HEK293 (cell line): ENCODE data around the gene ANAPC16.
A peak's percentile ranks its signal among the peaks of the same experiment; 100 is the strongest.

Source experiments
- RBAK ChIP-seq: fragments of 450-650 bp; formaldehyde crosslinking; IDR thresholded peaks from 2 replicates; pipeline ENCODE4 v1.5.1; 2016; ENCODE audit warnings: missing biosample characterization, missing genetic modification characterization
- ZNF140 ChIP-seq: fragments of 450-650 bp; formaldehyde crosslinking; IDR thresholded peaks from 2 replicates; pipeline ENCODE4 v1.5.1; 2016; ENCODE audit warnings: missing biosample characterization, missing genetic modification characterization
- ZNF16 ChIP-seq: fragments of 450-650 bp; formaldehyde crosslinking; IDR thresholded peaks from 2 replicates; pipeline ENCODE4 v1.5.1; 2016; ENCODE audit warnings: low read depth, missing biosample characterization, missing genetic modification characterization
- ZNF24 ChIP-seq: fragments of 450-650 bp; formaldehyde crosslinking; IDR thresholded peaks from 2 replicates; pipeline ENCODE4 v1.5.1; 2016; ENCODE audit warnings: missing biosample characterization, missing genetic modification characterization
- ZNF549 ChIP-seq: fragments of 450-650 bp; IDR thresholded peaks from 2 replicates; pipeline ENCODE4 v1.5.1; 2018; ENCODE audit warnings: missing biosample characterization, missing genetic modification characterization, mild to moderate bottlenecking, inconsistent platforms, moderate library complexity
- ZNF555 ChIP-seq: fragments of 450-650 bp; formaldehyde crosslinking; conservative IDR thresholded peaks from 2 replicates; pipeline ENCODE4 v1.5.1; 2017; ENCODE audit warnings: missing biosample characterization, mild to moderate bottlenecking, missing genetic modification characterization, inconsistent platforms
- ZNF561 ChIP-seq: fragments of 450-650 bp; IDR thresholded peaks from 2 replicates; pipeline ENCODE4 v1.5.1; 2018; ENCODE audit warnings: missing biosample characterization, missing genetic modification characterization, borderline replicate concordance
- ZNF600 ChIP-seq: fragments of 450-650 bp; formaldehyde crosslinking; IDR thresholded peaks from 2 replicates; pipeline ENCODE4 v1.5.1; 2016; ENCODE audit warnings: missing biosample characterization, missing genetic modification characterization
- ZNF660 ChIP-seq: fragments of 450-650 bp; IDR thresholded peaks from 2 replicates; pipeline ENCODE4 v1.5.1; 2018; ENCODE audit warnings: missing biosample characterization, mild to moderate bottlenecking, missing genetic modification characterization
- TF ChIP-seq, protein P1 (sequence below): fragments of 450-650 bp; formaldehyde crosslinking; IDR thresholded peaks from 2 replicates; pipeline ENCODE4 v1.5.1; 2017; ENCODE audit warnings: missing biosample characterization, mild to moderate bottlenecking, missing genetic modification characterization, moderate library complexity
- TF ChIP-seq, protein P2 (sequence below): fragments of 450-650 bp; IDR thresholded peaks from 2 replicates; pipeline ENCODE4 v1.5.1; 2018; ENCODE audit warnings: missing biosample characterization, missing genetic modification characterization
- TF ChIP-seq, protein P3 (sequence below): fragments of 450-650 bp; formaldehyde crosslinking; IDR thresholded peaks from 2 replicates; pipeline ENCODE4 v1.5.1; 2017; ENCODE audit warnings: missing biosample characterization, missing genetic modification characterization
- TF ChIP-seq, protein P4 (sequence below): fragments of 450-650 bp; IDR thresholded peaks from 2 replicates; pipeline ENCODE4 v1.5.1; 2018; ENCODE audit warnings: missing biosample characterization, mild to moderate bottlenecking, missing genetic modification characterization
- TF ChIP-seq, protein P5 (sequence below): fragments of 450-650 bp; formaldehyde crosslinking; IDR thresholded peaks from 2 replicates; pipeline ENCODE4 v1.5.1; 2016; ENCODE audit warnings: missing biosample characterization, missing genetic modification characterization, borderline replicate concordance
- TF ChIP-seq, protein P6 (sequence below): fragments of 450-650 bp; formaldehyde crosslinking; IDR thresholded peaks from 2 replicates; pipeline ENCODE4 v1.5.1; 2016; ENCODE audit warnings: missing biosample characterization, missing genetic modification characterization
- TF ChIP-seq, protein P7 (sequence below): fragments of 450-650 bp; formaldehyde crosslinking; IDR thresholded peaks from 2 replicates; pipeline ENCODE4 v1.5.1; 2016; ENCODE audit warnings: missing biosample characterization, missing genetic modification characterization

The ANAPC16 gene

DNA sequence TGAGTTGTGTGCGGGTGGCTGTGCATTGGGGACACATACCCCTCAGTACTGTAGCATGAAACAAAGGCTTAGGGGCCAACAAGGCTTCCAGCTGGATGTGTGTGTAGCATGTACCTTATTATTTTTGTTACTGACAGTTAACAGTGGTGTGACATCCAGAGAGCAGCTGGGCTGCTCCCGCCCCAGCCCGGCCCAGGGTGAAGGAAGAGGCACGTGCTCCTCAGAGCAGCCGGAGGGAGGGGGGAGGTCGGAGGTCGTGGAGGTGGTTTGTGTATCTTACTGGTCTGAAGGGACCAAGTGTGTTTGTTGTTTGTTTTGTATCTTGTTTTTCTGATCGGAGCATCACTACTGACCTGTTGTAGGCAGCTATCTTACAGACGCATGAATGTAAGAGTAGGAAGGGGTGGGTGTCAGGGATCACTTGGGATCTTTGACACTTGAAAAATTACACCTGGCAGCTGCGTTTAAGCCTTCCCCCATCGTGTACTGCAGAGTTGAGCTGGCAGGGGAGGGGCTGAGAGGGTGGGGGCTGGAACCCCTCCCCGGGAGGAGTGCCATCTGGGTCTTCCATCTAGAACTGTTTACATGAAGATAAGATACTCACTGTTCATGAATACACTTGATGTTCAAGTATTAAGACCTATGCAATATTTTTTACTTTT lies 59.7 kb downstream of the ANAPC16 start (continued):
- TF ChIP-seq, protein P1, sequence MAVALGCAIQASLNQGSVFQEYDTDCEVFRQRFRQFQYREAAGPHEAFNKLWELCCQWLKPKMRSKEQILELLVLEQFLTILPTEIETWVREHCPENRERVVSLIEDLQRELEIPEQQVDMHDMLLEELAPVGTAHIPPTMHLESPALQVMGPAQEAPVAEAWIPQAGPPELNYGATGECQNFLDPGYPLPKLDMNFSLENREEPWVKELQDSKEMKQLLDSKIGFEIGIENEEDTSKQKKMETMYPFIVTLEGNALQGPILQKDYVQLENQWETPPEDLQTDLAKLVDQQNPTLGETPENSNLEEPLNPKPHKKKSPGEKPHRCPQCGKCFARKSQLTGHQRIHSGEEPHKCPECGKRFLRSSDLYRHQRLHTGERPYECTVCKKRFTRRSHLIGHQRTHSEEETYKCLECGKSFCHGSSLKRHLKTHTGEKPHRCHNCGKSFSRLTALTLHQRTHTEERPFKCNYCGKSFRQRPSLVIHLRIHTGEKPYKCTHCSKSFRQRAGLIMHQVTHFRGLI (tag by site-specific recombination), result no peak
- TF ChIP-seq, protein P2, sequence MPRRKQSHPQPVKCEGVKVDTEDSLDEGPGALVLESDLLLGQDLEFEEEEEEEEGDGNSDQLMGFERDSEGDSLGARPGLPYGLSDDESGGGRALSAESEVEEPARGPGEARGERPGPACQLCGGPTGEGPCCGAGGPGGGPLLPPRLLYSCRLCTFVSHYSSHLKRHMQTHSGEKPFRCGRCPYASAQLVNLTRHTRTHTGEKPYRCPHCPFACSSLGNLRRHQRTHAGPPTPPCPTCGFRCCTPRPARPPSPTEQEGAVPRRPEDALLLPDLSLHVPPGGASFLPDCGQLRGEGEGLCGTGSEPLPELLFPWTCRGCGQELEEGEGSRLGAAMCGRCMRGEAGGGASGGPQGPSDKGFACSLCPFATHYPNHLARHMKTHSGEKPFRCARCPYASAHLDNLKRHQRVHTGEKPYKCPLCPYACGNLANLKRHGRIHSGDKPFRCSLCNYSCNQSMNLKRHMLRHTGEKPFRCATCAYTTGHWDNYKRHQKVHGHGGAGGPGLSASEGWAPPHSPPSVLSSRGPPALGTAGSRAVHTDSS (tag by site-specific recombination), result no peak
- TF ChIP-seq, protein P3, sequence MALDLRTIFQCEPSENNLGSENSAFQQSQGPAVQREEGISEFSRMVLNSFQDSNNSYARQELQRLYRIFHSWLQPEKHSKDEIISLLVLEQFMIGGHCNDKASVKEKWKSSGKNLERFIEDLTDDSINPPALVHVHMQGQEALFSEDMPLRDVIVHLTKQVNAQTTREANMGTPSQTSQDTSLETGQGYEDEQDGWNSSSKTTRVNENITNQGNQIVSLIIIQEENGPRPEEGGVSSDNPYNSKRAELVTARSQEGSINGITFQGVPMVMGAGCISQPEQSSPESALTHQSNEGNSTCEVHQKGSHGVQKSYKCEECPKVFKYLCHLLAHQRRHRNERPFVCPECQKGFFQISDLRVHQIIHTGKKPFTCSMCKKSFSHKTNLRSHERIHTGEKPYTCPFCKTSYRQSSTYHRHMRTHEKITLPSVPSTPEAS (tag by site-specific recombination), result peak; percentile 39; the same call in 1 of the 2 replicates
- no peak for TF ChIP-seq RBAK (tag by site-specific recombination)
- no peak for TF ChIP-seq ZNF660
- no peak; the same call in 1 of the 2 replicates for TF ChIP-seq ZNF24 (tag by site-specific recombination)
- no peak for TF ChIP-seq ZNF16
- TF ChIP-seq ZNF561, result no peak
- no peak for TF ChIP-seq ZNF555
- TF ChIP-seq ZNF140, result no peak
- TF ChIP-seq ZNF600 (tag by site-specific recombination), result no peak
- TF ChIP-seq, protein P4, sequence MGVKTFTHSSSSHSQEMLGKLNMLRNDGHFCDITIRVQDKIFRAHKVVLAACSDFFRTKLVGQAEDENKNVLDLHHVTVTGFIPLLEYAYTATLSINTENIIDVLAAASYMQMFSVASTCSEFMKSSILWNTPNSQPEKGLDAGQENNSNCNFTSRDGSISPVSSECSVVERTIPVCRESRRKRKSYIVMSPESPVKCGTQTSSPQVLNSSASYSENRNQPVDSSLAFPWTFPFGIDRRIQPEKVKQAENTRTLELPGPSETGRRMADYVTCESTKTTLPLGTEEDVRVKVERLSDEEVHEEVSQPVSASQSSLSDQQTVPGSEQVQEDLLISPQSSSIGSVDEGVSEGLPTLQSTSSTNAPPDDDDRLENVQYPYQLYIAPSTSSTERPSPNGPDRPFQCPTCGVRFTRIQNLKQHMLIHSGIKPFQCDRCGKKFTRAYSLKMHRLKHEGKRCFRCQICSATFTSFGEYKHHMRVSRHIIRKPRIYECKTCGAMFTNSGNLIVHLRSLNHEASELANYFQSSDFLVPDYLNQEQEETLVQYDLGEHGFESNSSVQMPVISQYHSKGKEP (tag by site-specific recombination), result no peak
- TF ChIP-seq, protein P5, sequence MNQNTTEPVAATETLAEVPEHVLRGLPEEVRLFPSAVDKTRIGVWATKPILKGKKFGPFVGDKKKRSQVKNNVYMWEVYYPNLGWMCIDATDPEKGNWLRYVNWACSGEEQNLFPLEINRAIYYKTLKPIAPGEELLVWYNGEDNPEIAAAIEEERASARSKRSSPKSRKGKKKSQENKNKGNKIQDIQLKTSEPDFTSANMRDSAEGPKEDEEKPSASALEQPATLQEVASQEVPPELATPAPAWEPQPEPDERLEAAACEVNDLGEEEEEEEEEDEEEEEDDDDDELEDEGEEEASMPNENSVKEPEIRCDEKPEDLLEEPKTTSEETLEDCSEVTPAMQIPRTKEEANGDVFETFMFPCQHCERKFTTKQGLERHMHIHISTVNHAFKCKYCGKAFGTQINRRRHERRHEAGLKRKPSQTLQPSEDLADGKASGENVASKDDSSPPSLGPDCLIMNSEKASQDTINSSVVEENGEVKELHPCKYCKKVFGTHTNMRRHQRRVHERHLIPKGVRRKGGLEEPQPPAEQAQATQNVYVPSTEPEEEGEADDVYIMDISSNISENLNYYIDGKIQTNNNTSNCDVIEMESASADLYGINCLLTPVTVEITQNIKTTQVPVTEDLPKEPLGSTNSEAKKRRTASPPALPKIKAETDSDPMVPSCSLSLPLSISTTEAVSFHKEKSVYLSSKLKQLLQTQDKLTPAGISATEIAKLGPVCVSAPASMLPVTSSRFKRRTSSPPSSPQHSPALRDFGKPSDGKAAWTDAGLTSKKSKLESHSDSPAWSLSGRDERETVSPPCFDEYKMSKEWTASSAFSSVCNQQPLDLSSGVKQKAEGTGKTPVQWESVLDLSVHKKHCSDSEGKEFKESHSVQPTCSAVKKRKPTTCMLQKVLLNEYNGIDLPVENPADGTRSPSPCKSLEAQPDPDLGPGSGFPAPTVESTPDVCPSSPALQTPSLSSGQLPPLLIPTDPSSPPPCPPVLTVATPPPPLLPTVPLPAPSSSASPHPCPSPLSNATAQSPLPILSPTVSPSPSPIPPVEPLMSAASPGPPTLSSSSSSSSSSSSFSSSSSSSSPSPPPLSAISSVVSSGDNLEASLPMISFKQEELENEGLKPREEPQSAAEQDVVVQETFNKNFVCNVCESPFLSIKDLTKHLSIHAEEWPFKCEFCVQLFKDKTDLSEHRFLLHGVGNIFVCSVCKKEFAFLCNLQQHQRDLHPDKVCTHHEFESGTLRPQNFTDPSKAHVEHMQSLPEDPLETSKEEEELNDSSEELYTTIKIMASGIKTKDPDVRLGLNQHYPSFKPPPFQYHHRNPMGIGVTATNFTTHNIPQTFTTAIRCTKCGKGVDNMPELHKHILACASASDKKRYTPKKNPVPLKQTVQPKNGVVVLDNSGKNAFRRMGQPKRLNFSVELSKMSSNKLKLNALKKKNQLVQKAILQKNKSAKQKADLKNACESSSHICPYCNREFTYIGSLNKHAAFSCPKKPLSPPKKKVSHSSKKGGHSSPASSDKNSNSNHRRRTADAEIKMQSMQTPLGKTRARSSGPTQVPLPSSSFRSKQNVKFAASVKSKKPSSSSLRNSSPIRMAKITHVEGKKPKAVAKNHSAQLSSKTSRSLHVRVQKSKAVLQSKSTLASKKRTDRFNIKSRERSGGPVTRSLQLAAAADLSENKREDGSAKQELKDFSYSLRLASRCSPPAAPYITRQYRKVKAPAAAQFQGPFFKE (tag by site-specific recombination), result no peak
- no peak for TF ChIP-seq ZNF549 (tag by site-specific recombination)
- TF ChIP-seq, protein P6, sequence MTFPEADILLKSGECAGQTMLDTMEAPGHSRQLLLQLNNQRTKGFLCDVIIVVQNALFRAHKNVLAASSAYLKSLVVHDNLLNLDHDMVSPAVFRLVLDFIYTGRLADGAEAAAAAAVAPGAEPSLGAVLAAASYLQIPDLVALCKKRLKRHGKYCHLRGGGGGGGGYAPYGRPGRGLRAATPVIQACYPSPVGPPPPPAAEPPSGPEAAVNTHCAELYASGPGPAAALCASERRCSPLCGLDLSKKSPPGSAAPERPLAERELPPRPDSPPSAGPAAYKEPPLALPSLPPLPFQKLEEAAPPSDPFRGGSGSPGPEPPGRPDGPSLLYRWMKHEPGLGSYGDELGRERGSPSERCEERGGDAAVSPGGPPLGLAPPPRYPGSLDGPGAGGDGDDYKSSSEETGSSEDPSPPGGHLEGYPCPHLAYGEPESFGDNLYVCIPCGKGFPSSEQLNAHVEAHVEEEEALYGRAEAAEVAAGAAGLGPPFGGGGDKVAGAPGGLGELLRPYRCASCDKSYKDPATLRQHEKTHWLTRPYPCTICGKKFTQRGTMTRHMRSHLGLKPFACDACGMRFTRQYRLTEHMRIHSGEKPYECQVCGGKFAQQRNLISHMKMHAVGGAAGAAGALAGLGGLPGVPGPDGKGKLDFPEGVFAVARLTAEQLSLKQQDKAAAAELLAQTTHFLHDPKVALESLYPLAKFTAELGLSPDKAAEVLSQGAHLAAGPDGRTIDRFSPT (tag by site-specific recombination), result no peak
- TF ChIP-seq, protein P7, sequence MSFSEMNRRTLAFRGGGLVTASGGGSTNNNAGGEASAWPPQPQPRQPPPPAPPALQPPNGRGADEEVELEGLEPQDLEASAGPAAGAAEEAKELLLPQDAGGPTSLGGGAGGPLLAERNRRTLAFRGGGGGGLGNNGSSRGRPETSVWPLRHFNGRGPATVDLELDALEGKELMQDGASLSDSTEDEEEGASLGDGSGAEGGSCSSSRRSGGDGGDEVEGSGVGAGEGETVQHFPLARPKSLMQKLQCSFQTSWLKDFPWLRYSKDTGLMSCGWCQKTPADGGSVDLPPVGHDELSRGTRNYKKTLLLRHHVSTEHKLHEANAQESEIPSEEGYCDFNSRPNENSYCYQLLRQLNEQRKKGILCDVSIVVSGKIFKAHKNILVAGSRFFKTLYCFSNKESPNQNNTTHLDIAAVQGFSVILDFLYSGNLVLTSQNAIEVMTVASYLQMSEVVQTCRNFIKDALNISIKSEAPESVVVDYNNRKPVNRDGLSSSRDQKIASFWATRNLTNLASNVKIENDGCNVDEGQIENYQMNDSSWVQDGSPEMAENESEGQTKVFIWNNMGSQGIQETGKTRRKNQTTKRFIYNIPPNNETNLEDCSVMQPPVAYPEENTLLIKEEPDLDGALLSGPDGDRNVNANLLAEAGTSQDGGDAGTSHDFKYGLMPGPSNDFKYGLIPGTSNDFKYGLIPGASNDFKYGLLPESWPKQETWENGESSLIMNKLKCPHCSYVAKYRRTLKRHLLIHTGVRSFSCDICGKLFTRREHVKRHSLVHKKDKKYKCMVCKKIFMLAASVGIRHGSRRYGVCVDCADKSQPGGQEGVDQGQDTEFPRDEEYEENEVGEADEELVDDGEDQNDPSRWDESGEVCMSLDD (tag by site-specific recombination), result no peak
